NCI-H748 treated with DMSO at 0.1 percent for 48 hours (cell line): Measurements from ENCODE around the gene POLRMT.
"Not testable (repeated sequence)": the region's sequence is repeated elsewhere in the genome, so short reads cannot be mapped to it uniquely, and the experiment has no call there.

Source experiments
- DNase-seq: peaks from one replicate; lab custom pipeline; 2025; lab: John Stamatoyannopoulos, UW

The POLRMT gene

GRCh38 chr19:633068-633785 is at the start of gene POLRMT:
POLRMT (minus strand) TSS chr19:633537; CDS start chr19:633512, 25 bp downstream.
- peak; percentile 79 for DNase-seq

GRCh38 chr19:682678-683320 is 49.5 kb upstream of the POLRMT start:
- no peak for DNase-seq

- DNase-seq = no peak
Measured at GRCh38 chr19:681029-682019, 48.0 kb upstream of the POLRMT start.

- peak; percentile 79 for DNase-seq
Measured at GRCh38 chr19:680287-681028, 47.1 kb upstream of the POLRMT start.

GRCh38 chr19:679418-680286 is 46.3 kb upstream of the POLRMT start:
- DNase-seq = no peak

GRCh38 chr19:678791-679388 is 45.6 kb upstream of the POLRMT start:
- no peak for DNase-seq

- no peak for DNase-seq
Measured at GRCh38 chr19:677601-678436, 44.5 kb upstream of the POLRMT start.

- no peak for DNase-seq
Measured at GRCh38 chr19:677201-677600, 43.9 kb upstream of the POLRMT start.

GRCh38 chr19:676339-677105 is 43.2 kb upstream of the POLRMT start, which contains the start of gene FSTL3:
FSTL3 (plus strand) TSS chr19:676392; CDS start chr19:676424, 32 bp downstream.
- no peak for DNase-seq

- DNase-seq = no peak
Measured at GRCh38 chr19:676007-676338, 42.6 kb upstream of the POLRMT start.

GRCh38 chr19:674282-675151 is 41.2 kb upstream of the POLRMT start:
- DNase-seq = no peak

GRCh38 chr19:670609-671075 is 37.3 kb upstream of the POLRMT start:
- no peak for DNase-seq

- DNase-seq = not testable (repeated sequence)
Measured at GRCh38 chr19:668675-669434, 35.5 kb upstream of the POLRMT start.

GRCh38 chr19:666985-667573 is 33.7 kb upstream of the POLRMT start:
- not testable (repeated sequence) for DNase-seq

- peak; percentile 30 for DNase-seq
Measured at GRCh38 chr19:664913-665443, 31.6 kb upstream of the POLRMT start.

GRCh38 chr19:663682-664117 is 30.4 kb upstream of the POLRMT start:
- no peak for DNase-seq
